Measurements from ENCODE around the gene FILIP1. TPM values are rescaled to one million over a fixed set of nuclear protein-coding genes. Genes with fewer than 3 reads are reported as not detected.

FILIP1 gene
- total and polyA plus RNA-seq, 2 of the 4 experiments (the other 2 are of a cell fraction) = under 0.01 to 0.03 TPM

DNA sequence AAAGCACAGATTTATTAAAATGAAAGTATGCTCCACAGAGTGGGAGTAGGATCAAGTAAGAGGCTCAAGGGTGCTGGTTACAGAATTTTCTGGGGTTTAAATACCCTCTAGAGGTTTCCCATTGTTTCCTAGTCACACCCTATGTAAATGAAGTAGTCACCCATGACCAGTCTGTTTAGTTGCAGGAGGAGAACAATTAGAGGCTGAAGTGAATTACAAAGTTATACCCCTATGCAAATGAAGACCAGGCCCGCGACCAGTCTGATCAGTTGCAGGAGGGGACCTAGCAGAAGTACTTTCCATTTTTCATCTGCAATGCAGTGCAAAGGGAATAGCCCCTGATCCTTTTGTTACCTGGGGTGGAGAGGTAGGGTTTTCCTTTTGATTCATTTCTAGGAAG lies 11.8 kb upstream of the FILIP1 start:
- in situ Hi-C loops (cut with MboI; ENCODE audit: low sequenced_read_pairs) = no loop called here
- no peak overlapping the region for H2BK20ac ChIP-seq (ENCODE audit: low read depth, low read length)
- H3K14ac ChIP-seq (replicated peaks; ENCODE audit: low read depth, low read length) = no peak overlapping the region
- no peak overlapping the region for H2AK5ac ChIP-seq (ENCODE audit: low read depth, low read length)
- H3K4me1 ChIP-seq (ENCODE audit: control insufficient read depth, insufficient read depth, low read length) = peaks cover 1% of the 10 kb centered on the region; the same call in 1 of the 2 replicates
- H3K56ac ChIP-seq (ENCODE audit: extremely low read depth, insufficient read depth, low read length) = no peak overlapping the region
- no CpG with 5 or more reads among the region's 2 CpGs for WGBS, 2 experiments (ENCODE audit: extremely low coverage in 2 of 2, insufficient read length in 1 of 2)
- no peak for TF ChIP-seq NFE2L2 (IDR thresholded peaks at IDR 0.05; ENCODE audit: low read depth, low read length)
- no peak for TF ChIP-seq SMC3 (IDR thresholded peaks at IDR 0.05; ENCODE audit: low read depth, low read length)
- H3K27ac ChIP-seq (ENCODE audit: insufficient read depth, low read length) = no peak overlapping the region
- no peaks in the 10 kb centered on the region for H4K20me1 ChIP-seq (ENCODE audit: insufficient read depth, low read length)
- no peak overlapping the region for H2AK9ac ChIP-seq (replicated peaks; ENCODE audit: low read depth, low read length, poor library complexity)
- no peak overlapping the region for H2BK15ac ChIP-seq (ENCODE audit: low read depth, low read length)
- no TSS peak for BruUV-seq (replicated peaks)
- H3K9me3 ChIP-seq (ENCODE audit: control insufficient read depth, insufficient read depth, low read length) = no peaks in the 10 kb centered on the region
- ChIA-PET CTCF (interaction anchor here (0.7 to 1.2 kb wide), 2 partner anchors 11 to 143 kb away, joined by 3 read pairs; partner anchors contain the start of gene FILIP1), POLR2A (ENCODE audit: unreplicated experiment) (no interaction called here)
- intact Hi-C loops (cut with micrococcal nuclease) = loop anchor here (1.0 kb wide), 1 partner anchor 208 kb away; no protein-coding TSS in a partner anchor
- no peak overlapping the region for H3K18ac ChIP-seq (ENCODE audit: low read depth, low read length)
- H2BK5ac ChIP-seq (ENCODE audit: low read depth, low read length, poor library complexity, severe bottlenecking) = no peak overlapping the region
- ATAC-seq (ENCODE audit: low read depth) (no peak), DNase-seq (no peak)
- H3K9me1 ChIP-seq (ENCODE audit: insufficient read depth, low read length) = no peaks in the 10 kb centered on the region
- no peak overlapping the region for H3K4me2 ChIP-seq (ENCODE audit: low read depth, low read length)
- H3K27me3 ChIP-seq (ENCODE audit: control insufficient read depth, insufficient read depth, low read length) = peaks cover 2% of the 10 kb centered on the region; the same call in 1 of the 2 replicates
- H3K4me3 ChIP-seq (ENCODE audit: insufficient read depth, low read depth, low read length) = no peak overlapping the region
- H3K4ac ChIP-seq (ENCODE audit: low read depth, low read length) = no peak overlapping the region
- H4K5ac ChIP-seq (ENCODE audit: low read depth, low read length) = no peak overlapping the region
- H3K79me1 ChIP-seq (ENCODE audit: low read depth in 1 of 2, low read length in 2 of 2) = no peaks in the 10 kb centered on the region
- no peak overlapping the region for H3K23ac ChIP-seq (ENCODE audit: low read depth, low read length)
- no peaks in the 10 kb centered on the region for H3K36me3 ChIP-seq (ENCODE audit: control insufficient read depth, insufficient read depth, low read length)
- no peak overlapping the region for H3K9ac ChIP-seq (ENCODE audit: low read depth, low read length)
- no peak overlapping the region for H4K91ac ChIP-seq (ENCODE audit: insufficient read depth, low read depth, low read length)
- dilution Hi-C loops (cut with HindIII; ENCODE audit: low sequenced_read_pairs, unreplicated experiment) = no loop called here
- no peak overlapping the region for H4K8ac ChIP-seq (ENCODE audit: low read depth in 2 of 2, low read length in 2 of 2)
- no peak overlapping the region for H2BK120ac ChIP-seq (ENCODE audit: low read depth, low read length)
- H2AFZ ChIP-seq (replicated peaks; ENCODE audit: low read length, poor library complexity) = no peak overlapping the region

Measured in IMR-90 (cell line).